RWPE2 (cell line): Measurements from ENCODE around the gene CBX4.

Experiments
- ATAC-seq: fragments of 200-7000 bp; cut with Tn5 transposase; 3 replicates; pipeline ENCODE4 v1.9.1; 2021; ENCODE audit warnings: low read depth
- DNase-seq: peaks from one replicate; pipeline ENCODE4 v3.0.0-alpha.2; 2020; ENCODE audit warnings: low spot score
- H3K27ac ChIP-seq: fragments of 450-650 bp; 2 replicates; pipeline ENCODE4 v1.5.1; 2017; ENCODE audit warnings: mild to moderate bottlenecking; ENCODE audit not compliant: poor library complexity, severe bottlenecking
- H3K27me3 ChIP-seq: fragments of 250-450 bp; sonication (Bioruptor Pico); 2 replicates; pipeline ENCODE4 v1.5.1; 2021; ENCODE audit warnings: mild to moderate bottlenecking, moderate library complexity; ENCODE audit not compliant: insufficient read depth, poor library complexity, severe bottlenecking
- H3K36me3 ChIP-seq: fragments of 250-450 bp; sonication (Bioruptor Pico); 2 replicates; pipeline ENCODE4 v1.5.1; 2020; ENCODE audit warnings: low read depth, mild to moderate bottlenecking, moderate library complexity
- H3K4me1 ChIP-seq: fragments of 250-450 bp; sonication (Bioruptor Pico); 2 replicates; pipeline ENCODE4 v1.5.1; 2021; ENCODE audit warnings: mild to moderate bottlenecking, moderate library complexity; ENCODE audit not compliant: insufficient read depth, poor library complexity, severe bottlenecking
- H3K4me3 ChIP-seq: fragments of 250-450 bp; sonication (Bioruptor Pico); 2 replicates; pipeline ENCODE4 v1.5.1; 2021; ENCODE audit warnings: mild to moderate bottlenecking, moderate library complexity; ENCODE audit not compliant: severe bottlenecking
- H3K9me3 ChIP-seq: fragments of 250-450 bp; sonication (Bioruptor Pico); 2 replicates; pipeline ENCODE4 v1.5.1; 2021; ENCODE audit warnings: mild to moderate bottlenecking, moderate library complexity; ENCODE audit not compliant: severe bottlenecking
- TF ChIP-seq, protein P1 (sequence below): fragments of 450-650 bp; IDR thresholded peaks from one replicate; pipeline ENCODE4 v1.5.1; 2017; ENCODE audit warnings: mild to moderate bottlenecking, moderate library complexity; ENCODE audit not compliant: poor library complexity, severe bottlenecking

CBX4 gene

DNA sequence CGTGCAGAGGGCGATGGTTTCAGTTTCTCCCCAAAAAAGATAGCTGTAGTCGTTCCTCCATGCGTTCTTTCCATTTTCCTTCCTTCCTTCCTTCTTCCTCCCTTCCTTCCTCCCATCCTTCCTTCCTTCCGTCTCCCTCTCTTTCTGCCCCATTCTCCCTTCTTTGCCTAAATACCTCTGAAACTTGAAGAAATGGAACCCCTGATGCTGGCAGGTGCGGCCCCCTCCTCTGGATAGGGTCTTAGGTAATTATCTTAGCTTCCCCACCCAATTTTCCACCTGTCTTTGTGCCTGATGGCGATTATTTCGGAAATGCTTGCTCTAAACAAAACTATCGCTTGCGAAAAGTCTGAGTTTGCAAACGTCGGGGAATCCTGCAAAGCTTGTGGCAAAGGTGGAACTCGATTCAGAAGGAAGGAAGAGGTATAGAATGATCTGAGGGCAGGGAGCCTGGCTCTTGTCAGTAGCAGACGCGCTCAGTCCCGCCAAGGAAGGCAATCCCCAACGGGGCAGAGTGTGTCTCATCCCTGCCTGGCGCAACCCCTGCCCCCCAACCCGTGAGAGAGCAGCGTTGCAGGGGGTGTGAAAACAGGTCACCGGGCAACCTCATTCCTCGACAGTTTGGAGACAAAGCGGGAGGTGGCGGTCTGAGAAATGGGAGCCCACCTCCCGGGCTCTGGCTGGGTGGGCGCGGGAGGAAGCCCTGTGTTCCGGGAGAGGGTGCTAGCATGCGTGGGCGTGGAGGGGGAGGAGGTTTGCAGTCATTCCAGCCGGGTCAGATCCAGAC is 39.5 kb downstream of the CBX4 start:
- peaks cover 3% of the 10 kb centered on the region for H3K4me1 ChIP-seq
- TF ChIP-seq, protein P1, sequence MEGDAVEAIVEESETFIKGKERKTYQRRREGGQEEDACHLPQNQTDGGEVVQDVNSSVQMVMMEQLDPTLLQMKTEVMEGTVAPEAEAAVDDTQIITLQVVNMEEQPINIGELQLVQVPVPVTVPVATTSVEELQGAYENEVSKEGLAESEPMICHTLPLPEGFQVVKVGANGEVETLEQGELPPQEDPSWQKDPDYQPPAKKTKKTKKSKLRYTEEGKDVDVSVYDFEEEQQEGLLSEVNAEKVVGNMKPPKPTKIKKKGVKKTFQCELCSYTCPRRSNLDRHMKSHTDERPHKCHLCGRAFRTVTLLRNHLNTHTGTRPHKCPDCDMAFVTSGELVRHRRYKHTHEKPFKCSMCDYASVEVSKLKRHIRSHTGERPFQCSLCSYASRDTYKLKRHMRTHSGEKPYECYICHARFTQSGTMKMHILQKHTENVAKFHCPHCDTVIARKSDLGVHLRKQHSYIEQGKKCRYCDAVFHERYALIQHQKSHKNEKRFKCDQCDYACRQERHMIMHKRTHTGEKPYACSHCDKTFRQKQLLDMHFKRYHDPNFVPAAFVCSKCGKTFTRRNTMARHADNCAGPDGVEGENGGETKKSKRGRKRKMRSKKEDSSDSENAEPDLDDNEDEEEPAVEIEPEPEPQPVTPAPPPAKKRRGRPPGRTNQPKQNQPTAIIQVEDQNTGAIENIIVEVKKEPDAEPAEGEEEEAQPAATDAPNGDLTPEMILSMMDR: no peak
- no peaks in the 10 kb centered on the region for H3K9me3 ChIP-seq
- no peak overlapping the region for H3K4me3 ChIP-seq
- H3K27me3 ChIP-seq: peaks cover 71% of the 10 kb centered on the region
- H3K27ac ChIP-seq: no peak overlapping the region
- H3K36me3 ChIP-seq: 0 out of 2 replicates have a peak, but pooled peaks cover 4% of the 10 kb centered on the region
- DNase-seq: no peak
- ATAC-seq: no peak

- Histone ChIP-seq H3K27me3 (peaks cover 65% of the 10 kb centered on the region), H3K4me3 (no peak overlapping the region), H3K4me1 (peaks cover 3% of the 10 kb centered on the region), H3K36me3 (0 out of 2 replicates have a peak, but pooled peaks cover 4% of the 10 kb centered on the region), H3K9me3 (no peaks in the 10 kb centered on the region), H3K27ac (no peak overlapping the region)
- TF ChIP-seq, protein P1: no peak
- DNase-seq (no peak), ATAC-seq (no peak)
Observed at GRCh38 chr17:79799174-79799537, 40.1 kb downstream of the CBX4 start.

DNA sequence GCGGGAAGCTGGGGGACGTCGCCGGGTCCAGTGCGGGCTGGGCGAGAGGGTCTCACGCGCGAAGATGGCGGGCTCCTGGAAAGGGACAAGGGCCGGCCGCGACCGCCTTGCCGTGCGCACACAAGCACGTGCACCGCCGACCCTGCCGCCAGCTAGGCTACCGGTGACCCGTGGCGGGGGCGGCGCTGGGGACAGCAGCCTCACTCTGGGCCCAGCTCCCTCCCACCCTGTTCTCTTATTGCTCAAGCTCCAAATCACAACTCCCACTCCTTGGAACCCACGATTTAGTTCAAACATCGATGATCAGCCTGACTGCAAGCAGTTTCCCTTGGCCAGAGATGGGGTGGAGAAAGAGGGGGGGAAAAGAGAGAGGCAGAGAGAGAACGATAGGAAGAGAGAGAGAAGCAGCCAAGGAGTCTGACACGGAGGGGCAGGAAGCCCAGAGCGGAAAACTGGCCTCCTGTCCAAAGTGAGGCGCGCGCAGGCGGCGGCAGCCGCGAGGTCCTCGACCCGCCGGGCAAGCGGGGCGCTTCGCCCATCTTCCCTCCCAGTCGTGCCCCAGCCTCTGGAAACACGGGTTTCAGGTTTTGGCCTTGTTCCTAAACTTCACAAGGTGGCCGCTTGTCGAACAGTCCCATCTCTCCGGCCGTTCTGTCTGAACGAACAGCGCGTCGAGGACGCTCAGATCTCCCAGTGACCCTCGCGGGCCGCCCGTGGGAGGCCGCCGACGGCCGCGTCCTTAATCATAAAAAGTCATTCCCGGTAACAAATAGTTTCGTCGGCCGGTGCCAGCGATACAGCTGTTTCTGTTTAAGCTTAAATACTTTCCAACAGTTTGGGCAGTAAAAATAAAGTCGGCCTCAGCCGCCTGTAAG is 40.7 kb downstream of the CBX4 start:
- Histone ChIP-seq H3K36me3 (0 out of 2 replicates have a peak, but pooled peaks cover 4% of the 10 kb centered on the region), H3K27ac (no peak overlapping the region), H3K4me1 (peaks cover 6% of the 10 kb centered on the region), H3K27me3 (peaks cover 60% of the 10 kb centered on the region), H3K4me3 (peak overlapping the region; percentile 20), H3K9me3 (no peaks in the 10 kb centered on the region)
- TF ChIP-seq, protein P1: no peak
- ATAC-seq (no peak), DNase-seq (no peak)

DNA sequence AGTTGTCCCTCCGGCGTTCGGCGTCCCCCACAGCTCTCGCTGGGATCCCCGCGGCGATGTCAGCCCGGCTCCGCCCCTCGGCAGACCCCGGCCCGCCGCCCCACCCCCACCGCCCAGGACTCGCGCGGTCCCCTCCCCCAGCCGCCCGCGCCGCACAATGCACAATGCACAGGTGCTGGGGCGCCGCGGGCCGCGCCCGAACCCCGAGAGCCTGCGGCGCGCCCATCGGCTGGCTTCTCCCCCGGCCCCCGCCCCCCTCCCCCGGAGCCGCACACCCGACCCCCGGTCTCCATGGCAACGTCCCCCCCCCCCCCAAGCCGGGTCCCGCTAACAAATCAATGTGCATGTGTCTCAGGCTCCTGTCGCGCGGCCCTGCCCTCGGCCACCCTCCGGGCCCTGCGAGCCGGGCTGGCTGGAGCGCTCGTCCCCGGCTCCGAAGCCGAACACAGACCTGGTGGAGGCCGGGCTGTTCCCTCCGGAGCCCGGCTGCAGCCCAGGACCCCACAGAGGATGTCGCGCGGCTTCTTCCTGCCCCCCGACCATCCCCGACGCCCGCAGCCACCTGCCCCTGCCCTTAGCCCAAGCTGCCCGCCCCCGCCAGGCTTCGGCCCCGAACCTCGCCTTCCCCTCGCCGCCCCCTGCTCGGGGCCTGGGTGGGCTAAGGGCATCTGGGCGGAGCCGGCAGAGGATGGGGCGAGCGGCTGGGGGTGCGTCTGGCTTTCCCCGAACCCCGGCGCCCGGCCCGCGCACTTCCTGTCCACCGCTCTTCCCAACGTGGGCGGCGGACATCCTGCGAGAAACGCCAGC is 41.5 kb downstream of the CBX4 start:
- H3K27me3 ChIP-seq: peaks cover 60% of the 10 kb centered on the region
- TF ChIP-seq, protein P1: no peak
- 0 out of 2 replicates have a peak, but pooled peaks cover 4% of the 10 kb centered on the region for H3K36me3 ChIP-seq
- ATAC-seq (peak; percentile 16), DNase-seq (no peak)
- no peak overlapping the region for H3K27ac ChIP-seq
- peak overlapping the region; percentile 77 for H3K4me3 ChIP-seq
- no peaks in the 10 kb centered on the region for H3K9me3 ChIP-seq
- peaks cover 7% of the 10 kb centered on the region for H3K4me1 ChIP-seq
